ENCODE data around the gene ODC1. TPM values are rescaled to one million over a fixed set of nuclear protein-coding genes. Genes with fewer than 3 reads are reported as not detected.

Gene ODC1
- 167 to 179 TPM (median 174 TPM) in 5 replicates for total RNA-seq (2022; extraction: Qiagen RNA extraction)

GRCh38 chr2:10447895-10448575 lies at the start of gene ODC1:
ODC1 (minus strand) TSS chr2:10448327; CDS start chr2:10445032, 3,295 bp downstream.

Other genes with a start within 250 kb of the ODC1 start
- 207 to 329 TPM (median 304 TPM) in 5 replicates for gene HPCAL1, start 145.4 kb downstream of the ODC1 start, total RNA-seq (2022; extraction: Qiagen RNA extraction)
- 36.9 to 49.0 TPM (median 38.9 TPM) in 5 replicates for gene NOL10, start 241.6 kb upstream of the ODC1 start, total RNA-seq (2022; extraction: Qiagen RNA extraction)

Measured in A549 treated with AZD2906 at 1 μM for 4 hours (cell line).